Stimulated activated naive CD8-positive, alpha-beta T cell treated with anti-CD3 and anti-CD28 coated beads, Interleukin-15, amount 100 ng/mL, for 72 hours (primary cell): ENCODE data around the gene MRPL17.
A peak's percentile ranks its signal among the peaks of the same experiment; 100 is the strongest.

Experiments
- ATAC-seq: fragments of 150-1000 bp; cut with Tn5 transposase; 2 replicates; pipeline ENCODE4 v1.10.0; 2021; ENCODE audit warnings: mild to moderate bottlenecking, moderate library complexity
- DNase-seq, 2 donors: peaks; one replicate each; pipeline ENCODE4 v3.0.0; 2021 to 2022
- H3K27ac Mint-ChIP-seq, 2 donors: one replicate each; pipeline ENCODE4 v1.8.0; 2022; ENCODE audit warnings: mild to moderate bottlenecking in 2 of 2, mixed read lengths in 2 of 2, moderate library complexity in 2 of 2
- H3K27me3 Mint-ChIP-seq: one replicate; pipeline ENCODE4 v1.8.0; 2022; ENCODE audit warnings: mixed read lengths
- H3K4me1 Mint-ChIP-seq: one replicate; pipeline ENCODE4 v1.8.0; 2022; ENCODE audit warnings: mild to moderate bottlenecking, mixed read lengths
- H3K4me3 Mint-ChIP-seq, 2 donors: one replicate each; pipeline ENCODE4 v1.8.0; 2022; ENCODE audit warnings: mild to moderate bottlenecking in 2 of 2, mixed read lengths in 2 of 2, moderate library complexity in 1 of 2
- H3K9me3 Mint-ChIP-seq, 2 donors: one replicate each; pipeline ENCODE4 v1.8.0; 2022; ENCODE audit warnings: mixed read lengths in 2 of 2

Gene MRPL17

GRCh38 chr11:6634534-6634933 lies 48.6 kb downstream of the MRPL17 start:
- DNase-seq: no peak
- no peak overlapping the region for H3K27ac Mint-ChIP-seq
- ATAC-seq: no peak
- no peaks in the 10 kb centered on the region for H3K9me3 Mint-ChIP-seq
- H3K4me1 Mint-ChIP-seq: peaks cover 26% of the 10 kb centered on the region
- no peak overlapping the region for H3K4me3 Mint-ChIP-seq
- H3K27me3 Mint-ChIP-seq: no peaks in the 10 kb centered on the region

- Mint-ChIP-seq H3K27ac (no peak overlapping the region), H3K27me3 (no peaks in the 10 kb centered on the region), H3K4me3 (no peak overlapping the region), H3K4me1 (peaks cover 26% of the 10 kb centered on the region), H3K9me3 (no peaks in the 10 kb centered on the region)
- ATAC-seq (no peak), DNase-seq (no peak)
Measured at GRCh38 chr11:6633422-6634408, 49.4 kb downstream of the MRPL17 start.

- H3K4me1 Mint-ChIP-seq: peaks cover 38% of the 10 kb centered on the region
- peak; percentile 24 to 51 for DNase-seq
- H3K4me3 Mint-ChIP-seq: peak overlapping the region in 1 of 2 donors; percentile 16
- H3K9me3 Mint-ChIP-seq: no peaks in the 10 kb centered on the region
- no peaks in the 10 kb centered on the region for H3K27me3 Mint-ChIP-seq
- ATAC-seq: peak; percentile 79
- peak overlapping the region; percentile 7 to 56 for H3K27ac Mint-ChIP-seq
Measured at GRCh38 chr11:6632116-6633073, 50.7 kb downstream of the MRPL17 start.

GRCh38 chr11:6631361-6631890 lies 51.7 kb downstream of the MRPL17 start:
- ATAC-seq (no peak), DNase-seq (no peak)
- H3K4me3 Mint-ChIP-seq: no peak overlapping the region
- H3K9me3 Mint-ChIP-seq: no peaks in the 10 kb centered on the region
- H3K27me3 Mint-ChIP-seq: no peaks in the 10 kb centered on the region
- H3K4me1 Mint-ChIP-seq: peaks cover 48% of the 10 kb centered on the region
- H3K27ac Mint-ChIP-seq: peak overlapping the region in 1 of 2 donors; percentile 22

- no peak for DNase-seq
- Mint-ChIP-seq H3K4me1 (peaks cover 51% of the 10 kb centered on the region), H3K27ac (no peak overlapping the region), H3K27me3 (no peaks in the 10 kb centered on the region), H3K9me3 (no peaks in the 10 kb centered on the region), H3K4me3 (no peak overlapping the region)
- ATAC-seq: no peak
Measured at GRCh38 chr11:6630632-6631291, 52.4 kb downstream of the MRPL17 start.
